ENCODE results near the gene SAMD3. TPM values are rescaled to one million over a fixed set of nuclear protein-coding genes. Genes with fewer than 3 reads are reported as not detected.

SAMD3 gene
- total and polyA plus RNA-seq, 2 of the 4 experiments (the other 2 are of a cell fraction): 3.0 to 3.9 TPM

DNA sequence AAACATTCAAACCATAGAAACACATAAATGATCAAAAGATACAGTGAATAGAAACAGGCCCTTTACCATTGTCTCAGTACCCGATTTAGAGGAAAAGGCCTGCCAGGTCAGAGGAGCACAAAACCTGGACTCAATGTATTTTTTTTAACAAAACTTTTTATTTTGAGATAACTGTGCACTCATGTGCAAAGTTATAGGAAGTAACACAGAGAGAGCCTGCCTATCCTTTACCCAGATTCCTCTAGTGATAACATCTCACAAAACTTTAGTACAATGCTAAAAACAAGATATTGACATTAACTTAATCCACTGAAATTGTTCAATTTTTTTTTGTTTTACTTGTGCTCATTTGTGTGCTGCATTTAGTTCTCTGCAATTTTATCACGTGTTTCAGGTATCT, 36.8 kb upstream of the SAMD3 start:
- TF ChIP-seq CTCF (conservative IDR thresholded peaks at IDR 0.05; ENCODE audit: low read depth, low read length) (no peak), MAZ (IDR thresholded peaks at IDR 0.05; ENCODE audit: borderline replicate concordance, low read depth, low read length) (no peak), FOS (IDR thresholded peaks at IDR 0.05; ENCODE audit: low read depth, low read length) (no peak), NFE2L2 (IDR thresholded peaks at IDR 0.05; ENCODE audit: low read depth, low read length) (no peak), POLR2A (IDR thresholded peaks at IDR 0.05; ENCODE audit: low read depth, low read length) (no peak), RAD21 (IDR thresholded peaks at IDR 0.05; ENCODE audit: low read length) (no peak), MAFK (IDR thresholded peaks at IDR 0.05; ENCODE audit: low read depth, low read length) (no peak)
- TF ChIP-seq, protein P1, sequence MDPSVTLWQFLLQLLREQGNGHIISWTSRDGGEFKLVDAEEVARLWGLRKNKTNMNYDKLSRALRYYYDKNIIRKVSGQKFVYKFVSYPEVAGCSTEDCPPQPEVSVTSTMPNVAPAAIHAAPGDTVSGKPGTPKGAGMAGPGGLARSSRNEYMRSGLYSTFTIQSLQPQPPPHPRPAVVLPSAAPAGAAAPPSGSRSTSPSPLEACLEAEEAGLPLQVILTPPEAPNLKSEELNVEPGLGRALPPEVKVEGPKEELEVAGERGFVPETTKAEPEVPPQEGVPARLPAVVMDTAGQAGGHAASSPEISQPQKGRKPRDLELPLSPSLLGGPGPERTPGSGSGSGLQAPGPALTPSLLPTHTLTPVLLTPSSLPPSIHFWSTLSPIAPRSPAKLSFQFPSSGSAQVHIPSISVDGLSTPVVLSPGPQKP (IDR thresholded peaks at IDR 0.05; ENCODE audit: borderline replicate concordance, low read depth, low read length): no peak
- no peak for ATAC-seq (ENCODE audit: low read depth)
- no peaks in the 10 kb centered on the region for H3K27me3 ChIP-seq (ENCODE audit: control insufficient read depth, insufficient read depth, low read length)
- no CpG with 5 or more reads among the region's 2 CpGs for WGBS, 2 experiments (ENCODE audit: extremely low coverage in 2 of 2, insufficient read length in 1 of 2)
- no TSS peak for BruUV-seq (replicated peaks)
- H4K8ac ChIP-seq (ENCODE audit: low read depth in 2 of 2, low read length in 2 of 2): no peak overlapping the region
- H3K9me1 ChIP-seq (ENCODE audit: insufficient read depth, low read length): no peaks in the 10 kb centered on the region
- H3K4ac ChIP-seq (ENCODE audit: low read depth, low read length): no peak overlapping the region
- H2BK15ac ChIP-seq (ENCODE audit: low read depth, low read length): no peak overlapping the region
- no peak overlapping the region for H3K18ac ChIP-seq (ENCODE audit: low read depth, low read length)
- dilution Hi-C loops (cut with HindIII; ENCODE audit: low sequenced_read_pairs, unreplicated experiment) (no loop called here), in situ Hi-C loops (cut with MboI; ENCODE audit: low sequenced_read_pairs) (no loop called here), intact Hi-C loops (cut with micrococcal nuclease) (no loop called here)
- no peak overlapping the region for H2AK9ac ChIP-seq (replicated peaks; ENCODE audit: low read depth, low read length, poor library complexity)
- H2AK5ac ChIP-seq (ENCODE audit: low read depth, low read length): no peak overlapping the region
- H3K9me3 ChIP-seq (ENCODE audit: control insufficient read depth, insufficient read depth, low read length): no peaks in the 10 kb centered on the region
- no peak overlapping the region for H3K4me2 ChIP-seq (ENCODE audit: low read depth, low read length)
- no peak overlapping the region for H3K27ac ChIP-seq (ENCODE audit: insufficient read depth, low read length)
- H3K23ac ChIP-seq (ENCODE audit: low read depth, low read length): no peak overlapping the region
- ChIA-PET CTCF (no interaction called here), POLR2A (ENCODE audit: unreplicated experiment) (no interaction called here)
- no peaks in the 10 kb centered on the region for H4K20me1 ChIP-seq (ENCODE audit: insufficient read depth, low read length)
- no peak overlapping the region for H4K5ac ChIP-seq (ENCODE audit: low read depth, low read length)
- H3K14ac ChIP-seq (replicated peaks; ENCODE audit: low read depth, low read length): no peak overlapping the region
- H2BK120ac ChIP-seq (ENCODE audit: low read depth, low read length): no peak overlapping the region
- no peak overlapping the region for H2AFZ ChIP-seq (replicated peaks; ENCODE audit: low read length, poor library complexity)
- H3K36me3 ChIP-seq (ENCODE audit: control insufficient read depth, insufficient read depth, low read length): no peaks in the 10 kb centered on the region
- H2BK5ac ChIP-seq (ENCODE audit: low read depth, low read length, poor library complexity, severe bottlenecking): no peak overlapping the region
- H2BK20ac ChIP-seq (ENCODE audit: low read depth, low read length): no peak overlapping the region
- no peak overlapping the region for H3K9ac ChIP-seq (ENCODE audit: low read depth, low read length)
- no peaks in the 10 kb centered on the region for H3K4me1 ChIP-seq (ENCODE audit: control insufficient read depth, insufficient read depth, low read length)
- no peak overlapping the region for H3K56ac ChIP-seq (ENCODE audit: extremely low read depth, insufficient read depth, low read length)
- H3K4me3 ChIP-seq (ENCODE audit: insufficient read depth, low read depth, low read length): no peak overlapping the region
- no peak for DNase-seq
- no peaks in the 10 kb centered on the region for H3K79me1 ChIP-seq (ENCODE audit: low read depth in 1 of 2, low read length in 2 of 2)
- no peak overlapping the region for H4K91ac ChIP-seq (ENCODE audit: insufficient read depth, low read depth, low read length)
